Measurements from ENCODE around the gene NR1I3.

NR1I3 gene, protein sequence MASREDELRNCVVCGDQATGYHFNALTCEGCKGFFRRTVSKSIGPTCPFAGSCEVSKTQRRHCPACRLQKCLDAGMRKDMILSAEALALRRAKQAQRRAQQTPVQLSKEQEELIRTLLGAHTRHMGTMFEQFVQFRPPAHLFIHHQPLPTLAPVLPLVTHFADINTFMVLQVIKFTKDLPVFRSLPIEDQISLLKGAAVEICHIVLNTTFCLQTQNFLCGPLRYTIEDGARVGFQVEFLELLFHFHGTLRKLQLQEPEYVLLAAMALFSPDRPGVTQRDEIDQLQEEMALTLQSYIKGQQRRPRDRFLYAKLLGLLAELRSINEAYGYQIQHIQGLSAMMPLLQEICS

DNA sequence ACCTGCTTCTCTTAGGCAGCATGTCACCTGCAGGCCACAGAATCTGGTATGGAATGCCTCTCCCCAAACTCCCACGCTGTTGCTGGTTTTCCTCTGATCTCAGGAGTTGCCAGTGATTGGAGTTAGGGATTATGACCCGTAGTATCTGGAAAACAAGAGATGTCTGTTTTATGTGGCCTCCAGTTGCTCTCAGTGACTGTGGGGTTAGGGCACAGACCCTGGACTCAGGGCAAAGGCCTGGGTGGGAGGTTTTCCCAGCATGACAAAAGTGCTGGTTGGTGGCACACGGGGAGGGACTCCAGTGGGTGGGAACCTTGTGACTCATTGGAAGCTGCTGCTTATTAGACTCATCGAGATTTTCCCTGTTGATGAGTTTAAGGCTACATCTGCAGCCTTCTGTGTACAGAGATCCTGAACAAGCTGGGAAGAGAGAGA is at the start of gene NR1I3:
Gene NR1I3 (minus strand): TSS at position 165 of the 435 bp plus-strand sequence. CDS start 1,638 bp downstream, outside the sequence.
- Histone ChIP-seq H3K9me3 (ENCODE audit: control insufficient read depth, insufficient read depth, low read length) (no peaks in the 10 kb centered on the region), H3K4me1 (ENCODE audit: control insufficient read depth, insufficient read depth, low read length) (no peaks in the 10 kb centered on the region), H3K27ac (ENCODE audit: low read depth, low read length) (no peak within 1 kb of the TSS), H3K36me3 (ENCODE audit: control insufficient read depth, insufficient read depth, low read length) (no peaks in the 10 kb centered on the region), H3K4me3 (ENCODE audit: low read depth, low read length) (no peak within 1 kb of the TSS), H3K27me3 (ENCODE audit: control insufficient read depth, insufficient read depth, low read length) (no peaks in the 10 kb centered on the region), H3K9ac (ENCODE audit: low read depth, low read length) (no peak within 1 kb of the TSS)

DNA sequence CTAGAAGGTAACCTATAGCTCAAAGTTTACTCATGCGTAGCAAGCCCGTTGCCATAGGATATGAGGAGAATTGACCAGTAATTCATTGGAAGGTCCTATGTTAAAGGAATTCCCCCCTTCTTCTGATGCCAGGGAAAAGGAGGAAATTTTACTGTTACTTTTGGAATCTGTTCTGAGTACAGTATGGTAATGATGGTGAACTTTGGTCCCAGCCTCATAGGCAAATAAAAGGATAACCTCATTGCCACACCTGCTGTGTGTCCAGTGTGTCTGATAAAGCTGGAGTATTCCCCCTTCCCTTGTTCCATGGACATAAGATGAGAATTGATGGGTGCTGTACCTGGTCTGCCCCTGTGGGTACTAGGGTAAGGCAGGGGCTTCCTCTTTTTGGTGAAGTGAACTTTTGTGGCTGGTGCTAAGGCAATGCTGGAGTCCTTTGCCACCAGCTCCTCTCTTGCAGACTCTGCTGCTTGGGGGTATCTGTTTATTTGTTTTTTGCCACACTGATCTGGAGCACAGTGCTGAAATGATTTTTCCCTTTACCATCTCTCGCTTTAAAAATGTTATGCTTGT is 49.6 kb upstream of the NR1I3 start:
- no peak overlapping the region for H3K27ac ChIP-seq (ENCODE audit: low read depth, low read length)
- H3K27me3 ChIP-seq (ENCODE audit: control insufficient read depth, insufficient read depth, low read length) = no peaks in the 10 kb centered on the region
- no peaks in the 10 kb centered on the region for H3K36me3 ChIP-seq (ENCODE audit: control insufficient read depth, insufficient read depth, low read length)

DNA sequence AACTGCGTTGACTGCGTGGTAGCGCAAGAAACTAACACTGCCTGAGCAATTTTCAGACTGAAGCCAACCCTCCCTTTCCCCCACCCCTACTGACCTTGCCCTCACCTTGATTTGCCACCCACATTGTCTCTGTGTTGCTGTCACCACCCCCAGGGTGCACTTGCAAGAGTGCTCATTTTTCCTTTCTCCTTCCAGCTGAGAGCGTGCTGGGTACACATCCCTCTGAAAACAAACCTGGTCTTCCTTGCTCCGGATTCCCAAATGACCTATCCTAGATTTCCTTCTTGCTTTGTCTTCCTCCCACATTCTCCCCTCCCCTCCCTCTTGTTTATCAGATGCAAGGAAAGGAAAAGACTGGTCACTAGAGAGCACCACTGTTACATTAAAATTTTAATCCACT is 47.5 kb upstream of the NR1I3 start:
- Histone ChIP-seq H3K9ac (ENCODE audit: low read depth, low read length) (no peak overlapping the region), H3K36me3 (ENCODE audit: control insufficient read depth, insufficient read depth, low read length) (no peaks in the 10 kb centered on the region), H3K27ac (ENCODE audit: low read depth, low read length) (no peak overlapping the region), H3K9me3 (ENCODE audit: control insufficient read depth, insufficient read depth, low read length) (no peaks in the 10 kb centered on the region), H3K27me3 (ENCODE audit: control insufficient read depth, insufficient read depth, low read length) (no peaks in the 10 kb centered on the region), H3K4me1 (ENCODE audit: control insufficient read depth, insufficient read depth, low read length) (peaks cover 13% of the 10 kb centered on the region; the same call in 1 of the 2 replicates), H3K4me3 (ENCODE audit: low read depth, low read length) (no peak overlapping the region)

More for the DNA sequence above, 49.6 kb upstream of the NR1I3 start:
- no peak overlapping the region for H3K4me3 ChIP-seq (ENCODE audit: low read depth, low read length)
- H3K4me1 ChIP-seq (ENCODE audit: control insufficient read depth, insufficient read depth, low read length) = peaks cover 20% of the 10 kb centered on the region; the same call in 1 of the 2 replicates
- H3K9me3 ChIP-seq (ENCODE audit: control insufficient read depth, insufficient read depth, low read length) = no peaks in the 10 kb centered on the region
- H3K9ac ChIP-seq (ENCODE audit: low read depth, low read length) = no peak overlapping the region

GRCh38 chr1:161285113-161285512 is 47.1 kb upstream of the NR1I3 start:
- Histone ChIP-seq H3K27ac (ENCODE audit: low read depth, low read length) (no peak overlapping the region), H3K4me3 (ENCODE audit: low read depth, low read length) (no peak overlapping the region), H3K9ac (ENCODE audit: low read depth, low read length) (no peak overlapping the region), H3K36me3 (ENCODE audit: control insufficient read depth, insufficient read depth, low read length) (no peaks in the 10 kb centered on the region), H3K27me3 (ENCODE audit: control insufficient read depth, insufficient read depth, low read length) (no peaks in the 10 kb centered on the region), H3K9me3 (ENCODE audit: control insufficient read depth, insufficient read depth, low read length) (no peaks in the 10 kb centered on the region), H3K4me1 (ENCODE audit: control insufficient read depth, insufficient read depth, low read length) (peaks cover 13% of the 10 kb centered on the region; the same call in 1 of the 2 replicates)

DNA sequence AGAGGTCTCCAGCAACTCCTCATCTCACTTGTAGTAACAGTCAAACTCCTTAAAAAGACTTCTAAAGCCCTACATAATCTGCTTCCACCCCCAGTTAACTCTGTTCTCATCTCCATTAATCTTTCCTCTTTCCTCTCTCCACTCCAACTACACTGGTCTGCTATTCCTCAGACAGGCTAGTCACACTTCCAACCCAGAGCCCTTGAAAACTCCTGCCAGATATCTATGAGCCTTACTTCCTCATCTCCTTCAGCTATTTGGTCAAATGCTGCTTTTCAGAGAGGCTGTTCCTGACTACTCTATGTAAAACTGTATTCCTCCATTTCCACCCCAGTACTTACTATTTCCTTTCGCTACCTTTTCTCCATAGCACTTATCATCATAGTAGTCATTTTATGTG is 45.0 kb upstream of the NR1I3 start:
- Histone ChIP-seq H3K4me1 (ENCODE audit: control insufficient read depth, insufficient read depth, low read length) (peaks cover 13% of the 10 kb centered on the region; the same call in 1 of the 2 replicates), H3K27ac (ENCODE audit: low read depth, low read length) (no peak overlapping the region), H3K9ac (ENCODE audit: low read depth, low read length) (no peak overlapping the region), H3K36me3 (ENCODE audit: control insufficient read depth, insufficient read depth, low read length) (no peaks in the 10 kb centered on the region), H3K9me3 (ENCODE audit: control insufficient read depth, insufficient read depth, low read length) (no peaks in the 10 kb centered on the region), H3K27me3 (ENCODE audit: control insufficient read depth, insufficient read depth, low read length) (no peaks in the 10 kb centered on the region), H3K4me3 (ENCODE audit: low read depth, low read length) (no peak overlapping the region)

DNA sequence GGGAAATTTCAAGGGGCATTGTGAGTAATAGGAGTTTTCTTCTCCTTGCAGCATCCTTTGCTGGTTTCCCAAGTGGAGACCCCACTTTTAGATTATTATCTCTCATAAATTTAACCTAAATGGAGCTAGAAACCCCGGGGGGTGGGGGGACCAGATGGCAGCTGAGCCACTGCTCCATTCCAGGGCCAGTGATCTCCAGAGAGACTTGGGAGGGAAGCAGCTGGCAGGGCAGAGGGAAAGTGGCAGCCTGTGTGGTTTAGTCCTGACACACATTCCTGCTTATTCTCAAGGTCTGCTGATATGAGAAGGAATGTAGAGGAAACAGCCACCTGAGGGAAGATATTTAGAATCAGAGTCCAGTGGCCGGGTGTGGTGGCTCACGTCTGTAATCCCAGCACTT is 36.9 kb upstream of the NR1I3 start:
- no peaks in the 10 kb centered on the region for H3K36me3 ChIP-seq (ENCODE audit: control insufficient read depth, insufficient read depth, low read length)
- H3K4me3 ChIP-seq (ENCODE audit: low read depth, low read length) = no peak overlapping the region
- no peaks in the 10 kb centered on the region for H3K9me3 ChIP-seq (ENCODE audit: control insufficient read depth, insufficient read depth, low read length)
- H3K27ac ChIP-seq (ENCODE audit: low read depth, low read length) = no peak overlapping the region
- H3K9ac ChIP-seq (ENCODE audit: low read depth, low read length) = no peak overlapping the region
- H3K27me3 ChIP-seq (ENCODE audit: control insufficient read depth, insufficient read depth, low read length) = no peaks in the 10 kb centered on the region; the same call in 1 of the 2 replicates
- H3K4me1 ChIP-seq (ENCODE audit: control insufficient read depth, insufficient read depth, low read length) = no peaks in the 10 kb centered on the region

GRCh38 chr1:161273402-161273801 is 35.4 kb upstream of the NR1I3 start:
- Histone ChIP-seq H3K27me3 (ENCODE audit: control insufficient read depth, insufficient read depth, low read length) (no peaks in the 10 kb centered on the region; the same call in 1 of the 2 replicates), H3K27ac (ENCODE audit: low read depth, low read length) (no peak overlapping the region), H3K9ac (ENCODE audit: low read depth, low read length) (no peak overlapping the region)

DNA sequence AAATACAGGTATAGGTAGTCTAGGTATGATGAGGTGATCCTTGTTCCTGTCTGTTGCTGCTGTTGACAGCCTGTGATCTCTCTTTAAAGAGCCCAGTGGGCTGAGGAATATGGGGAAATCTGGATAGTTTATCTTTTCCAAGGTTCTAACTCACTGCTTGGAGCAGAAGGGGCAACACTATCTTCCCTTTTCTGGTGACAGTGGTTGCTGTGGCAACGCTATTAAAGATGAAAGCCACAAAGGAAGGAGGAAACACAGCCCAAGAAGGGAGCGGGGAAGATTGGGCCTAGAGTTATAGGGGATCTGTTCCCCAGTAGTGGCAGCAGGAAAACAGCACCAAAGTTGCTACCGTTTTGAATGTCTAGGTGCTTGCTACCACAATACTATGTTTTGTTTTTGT is 29.3 kb upstream of the NR1I3 start:
- Histone ChIP-seq H3K4me3 (ENCODE audit: low read depth, low read length) (no peak overlapping the region), H3K4me1 (ENCODE audit: control insufficient read depth, insufficient read depth, low read length) (peaks cover 8% of the 10 kb centered on the region), H3K27me3 (ENCODE audit: control insufficient read depth, insufficient read depth, low read length) (no peaks in the 10 kb centered on the region), H3K27ac (ENCODE audit: low read depth, low read length) (no peak overlapping the region), H3K9me3 (ENCODE audit: control insufficient read depth, insufficient read depth, low read length) (no peaks in the 10 kb centered on the region), H3K36me3 (ENCODE audit: control insufficient read depth, insufficient read depth, low read length) (no peaks in the 10 kb centered on the region), H3K9ac (ENCODE audit: low read depth, low read length) (no peak overlapping the region)

More at GRCh38 chr1:161273402-161273801, 35.4 kb upstream of the NR1I3 start:
- Histone ChIP-seq H3K4me1 (ENCODE audit: control insufficient read depth, insufficient read depth, low read length) (no peaks in the 10 kb centered on the region), H3K4me3 (ENCODE audit: low read depth, low read length) (no peak overlapping the region), H3K36me3 (ENCODE audit: control insufficient read depth, insufficient read depth, low read length) (no peaks in the 10 kb centered on the region), H3K9me3 (ENCODE audit: control insufficient read depth, insufficient read depth, low read length) (no peaks in the 10 kb centered on the region)

GRCh38 chr1:161266836-161267235 is 28.8 kb upstream of the NR1I3 start:
- H3K9ac ChIP-seq (ENCODE audit: low read depth, low read length) = no peak overlapping the region
- H3K27me3 ChIP-seq (ENCODE audit: control insufficient read depth, insufficient read depth, low read length) = no peaks in the 10 kb centered on the region
- H3K4me3 ChIP-seq (ENCODE audit: low read depth, low read length) = no peak overlapping the region

DNA sequence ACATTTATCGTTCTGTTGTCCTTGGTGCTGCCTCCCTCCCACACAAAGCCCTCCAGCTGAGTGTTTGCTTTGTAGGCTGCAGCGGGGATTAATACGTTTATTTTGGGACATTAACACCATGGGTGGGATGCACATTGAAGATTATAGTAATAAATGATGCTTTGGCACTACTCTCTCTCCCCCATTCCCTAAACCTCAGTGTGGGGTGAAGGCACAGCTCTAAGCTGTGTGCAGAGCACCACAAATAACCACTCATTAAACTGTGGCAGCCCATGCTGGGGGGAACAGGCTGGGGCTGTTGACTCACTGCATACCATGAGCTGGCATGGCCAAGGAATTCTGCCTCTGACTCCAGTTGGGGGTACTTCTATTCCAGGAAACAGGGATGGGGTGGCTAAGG is 28.2 kb upstream of the NR1I3 start:
- peaks cover 9% of the 10 kb centered on the region for H3K4me1 ChIP-seq (ENCODE audit: control insufficient read depth, insufficient read depth, low read length)
- peaks cover 4% of the 10 kb centered on the region for H3K27me3 ChIP-seq (ENCODE audit: control insufficient read depth, insufficient read depth, low read length)
- no peak overlapping the region for H3K4me3 ChIP-seq (ENCODE audit: low read depth, low read length)
- H3K9me3 ChIP-seq (ENCODE audit: control insufficient read depth, insufficient read depth, low read length) = no peaks in the 10 kb centered on the region
- no peak overlapping the region for H3K9ac ChIP-seq (ENCODE audit: low read depth, low read length)
- H3K36me3 ChIP-seq (ENCODE audit: control insufficient read depth, insufficient read depth, low read length) = no peaks in the 10 kb centered on the region
- H3K27ac ChIP-seq (ENCODE audit: low read depth, low read length) = no peak overlapping the region

More at GRCh38 chr1:161266836-161267235, 28.8 kb upstream of the NR1I3 start:
- Histone ChIP-seq H3K36me3 (ENCODE audit: control insufficient read depth, insufficient read depth, low read length) (no peaks in the 10 kb centered on the region), H3K27ac (ENCODE audit: low read depth, low read length) (no peak overlapping the region), H3K4me1 (ENCODE audit: control insufficient read depth, insufficient read depth, low read length) (peaks cover 8% of the 10 kb centered on the region), H3K9me3 (ENCODE audit: control insufficient read depth, insufficient read depth, low read length) (no peaks in the 10 kb centered on the region)

GRCh38 chr1:161265305-161265704 is 27.3 kb upstream of the NR1I3 start:
- H3K4me3 ChIP-seq (ENCODE audit: low read depth, low read length) = no peak overlapping the region
- peaks cover 18% of the 10 kb centered on the region for H3K4me1 ChIP-seq (ENCODE audit: control insufficient read depth, insufficient read depth, low read length)
- no peaks in the 10 kb centered on the region for H3K36me3 ChIP-seq (ENCODE audit: control insufficient read depth, insufficient read depth, low read length)
- H3K27ac ChIP-seq (ENCODE audit: low read depth, low read length) = no peak overlapping the region
- no peaks in the 10 kb centered on the region for H3K9me3 ChIP-seq (ENCODE audit: control insufficient read depth, insufficient read depth, low read length)
- H3K9ac ChIP-seq (ENCODE audit: low read depth, low read length) = no peak overlapping the region
- peaks cover 13% of the 10 kb centered on the region for H3K27me3 ChIP-seq (ENCODE audit: control insufficient read depth, insufficient read depth, low read length)

Data from HUES48 (cell line).